Right lobe of liver (tissue), 4 donors: ENCODE measurements around the gene TOM1.

ENCODE experiments used
- CTCF ChIP-seq, 4 donors: fragments of 200-600 bp in 3 of 4; fragments of 450-650 bp in 1 of 4; IDR thresholded peaks; one replicate each; pipeline versions ENCODE4 v1.5.1 to v1.8.0; 2016 to 2022; ENCODE audit warnings: antibody characterized with exemption in 4 of 4, mild to moderate bottlenecking in 2 of 4
- POLR2A ChIP-seq: fragments of 450-650 bp; IDR thresholded peaks from one replicate; pipeline ENCODE4 v1.6.1; 2017; ENCODE audit warnings: antibody characterized with exemption, mild to moderate bottlenecking
- donor health status: DM: no; HTN: no; CAD: no.
- donor health status: DM: no; HTN: no; CAD: no.
- donor health status: DM: no; HTN: yes; CAD: no.

GRCh38 chr22:35345808-35346505 lies 46.3 kb downstream of the TOM1 start:
- TF ChIP-seq CTCF (IDR thresholded peaks at IDR 0.05) (no peak), POLR2A (no peak)
